HFFc6 (cell line): ENCODE measurements around the gene TMEM74B. TPM values are rescaled to one million over a fixed set of nuclear protein-coding genes. Genes with fewer than 3 reads are reported as not detected.

Experiments
- DNase-seq: peaks from one replicate; pipeline ENCODE4 v3.0.0-alpha.2; 2018
- H3K27ac Mint-ChIP-seq: 2 replicates; pipeline ENCODE4 v1.8.0; 2020; ENCODE audit warnings: mild to moderate bottlenecking, mixed read lengths
- H3K27me3 Mint-ChIP-seq: 2 replicates; pipeline ENCODE4 v1.8.0; 2021; ENCODE audit warnings: mild to moderate bottlenecking, moderate library complexity, mixed read lengths; ENCODE audit not compliant: insufficient read depth
- H3K36me3 Mint-ChIP-seq: 2 replicates; pipeline ENCODE4 v1.8.0; 2021; ENCODE audit warnings: low read depth, mixed read lengths
- H3K4me1 Mint-ChIP-seq: 2 replicates; pipeline ENCODE4 v1.8.0; 2020; ENCODE audit warnings: low read depth, mixed read lengths
- H3K4me3 Mint-ChIP-seq: 2 replicates; pipeline ENCODE4 v1.8.0; 2020; ENCODE audit warnings: mild to moderate bottlenecking, moderate library complexity, mixed read lengths
- H3K9me3 Mint-ChIP-seq: 2 replicates; pipeline ENCODE4 v1.8.0; 2020; ENCODE audit warnings: mild to moderate bottlenecking, mixed read lengths
- total RNA-seq, 6 experiments: library from RNA; stranded (reverse); fragmentation: NEBNext Ultra II Directional; extraction: Animal tissue kit (Norgen Biotek cat#: 25700); gene quantifications; 2 replicates in 1 of 6; 3 replicates in 5 of 6; pipeline ENCODE4 v1.2.3, GENCODE V29; 2021
- TF ChIP-seq, protein P1 (sequence below): fragments of 200-600 bp; sonication (generic); IDR thresholded peaks from 2 replicates; pipeline ENCODE4 v1.5.0; 2021; ENCODE audit warnings: antibody characterized with exemption, mild to moderate bottlenecking

TMEM74B gene
- total RNA-seq, 6 experiments from 2014 or later = not detected

DNA sequence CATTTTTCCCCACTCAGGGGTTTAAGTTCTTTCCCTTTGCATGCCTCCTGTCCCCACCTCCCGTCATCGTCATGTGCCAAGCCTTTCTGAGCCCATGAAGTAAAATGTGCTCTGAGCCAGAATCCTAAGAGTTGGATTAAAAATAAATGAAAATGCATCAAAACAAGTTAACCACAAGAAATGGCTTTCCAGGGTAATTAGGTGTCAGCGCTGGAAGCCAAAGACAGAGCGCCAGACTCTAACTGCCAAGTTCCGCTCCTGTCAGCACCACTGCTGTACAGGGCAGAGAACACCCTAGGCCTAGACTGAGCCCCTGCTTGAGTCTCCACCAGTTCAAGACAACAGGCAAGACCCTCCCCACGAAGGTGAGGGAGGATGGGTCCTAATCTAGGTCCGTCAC is 13.0 kb upstream of the TMEM74B start:
- H3K27ac Mint-ChIP-seq = no peak overlapping the region
- H3K9me3 Mint-ChIP-seq = no peaks in the 10 kb centered on the region
- DNase-seq = no peak
- H3K4me1 Mint-ChIP-seq = peaks cover 9% of the 10 kb centered on the region; the same call in 1 of the 2 replicates
- H3K27me3 Mint-ChIP-seq = peaks cover 17% of the 10 kb centered on the region
- H3K36me3 Mint-ChIP-seq = no peaks in the 10 kb centered on the region
- TF ChIP-seq, protein P1, sequence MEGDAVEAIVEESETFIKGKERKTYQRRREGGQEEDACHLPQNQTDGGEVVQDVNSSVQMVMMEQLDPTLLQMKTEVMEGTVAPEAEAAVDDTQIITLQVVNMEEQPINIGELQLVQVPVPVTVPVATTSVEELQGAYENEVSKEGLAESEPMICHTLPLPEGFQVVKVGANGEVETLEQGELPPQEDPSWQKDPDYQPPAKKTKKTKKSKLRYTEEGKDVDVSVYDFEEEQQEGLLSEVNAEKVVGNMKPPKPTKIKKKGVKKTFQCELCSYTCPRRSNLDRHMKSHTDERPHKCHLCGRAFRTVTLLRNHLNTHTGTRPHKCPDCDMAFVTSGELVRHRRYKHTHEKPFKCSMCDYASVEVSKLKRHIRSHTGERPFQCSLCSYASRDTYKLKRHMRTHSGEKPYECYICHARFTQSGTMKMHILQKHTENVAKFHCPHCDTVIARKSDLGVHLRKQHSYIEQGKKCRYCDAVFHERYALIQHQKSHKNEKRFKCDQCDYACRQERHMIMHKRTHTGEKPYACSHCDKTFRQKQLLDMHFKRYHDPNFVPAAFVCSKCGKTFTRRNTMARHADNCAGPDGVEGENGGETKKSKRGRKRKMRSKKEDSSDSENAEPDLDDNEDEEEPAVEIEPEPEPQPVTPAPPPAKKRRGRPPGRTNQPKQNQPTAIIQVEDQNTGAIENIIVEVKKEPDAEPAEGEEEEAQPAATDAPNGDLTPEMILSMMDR = no peak
- no peak overlapping the region for H3K4me3 Mint-ChIP-seq

DNA sequence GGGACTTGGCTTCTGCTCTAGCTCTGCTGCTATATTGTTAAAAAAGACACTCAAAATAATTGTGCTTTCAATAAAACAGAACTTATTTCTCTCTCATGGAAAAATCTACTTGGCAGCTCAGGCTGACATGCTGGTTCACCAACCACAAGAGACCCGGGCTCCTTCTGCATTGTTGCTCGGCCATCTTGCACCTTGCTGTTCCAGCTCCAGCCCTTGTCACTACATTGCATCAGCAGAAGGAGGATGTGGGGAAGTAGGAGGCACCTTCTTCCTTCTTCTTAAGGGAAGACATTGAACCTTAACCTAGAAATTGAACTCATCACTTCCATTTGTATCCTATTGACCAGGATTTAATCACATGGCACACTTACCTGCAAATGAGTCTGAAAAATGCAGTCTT is 11.9 kb upstream of the TMEM74B start:
- Mint-ChIP-seq H3K27ac (no peak overlapping the region), H3K9me3 (no peaks in the 10 kb centered on the region), H3K36me3 (no peaks in the 10 kb centered on the region)

DNA sequence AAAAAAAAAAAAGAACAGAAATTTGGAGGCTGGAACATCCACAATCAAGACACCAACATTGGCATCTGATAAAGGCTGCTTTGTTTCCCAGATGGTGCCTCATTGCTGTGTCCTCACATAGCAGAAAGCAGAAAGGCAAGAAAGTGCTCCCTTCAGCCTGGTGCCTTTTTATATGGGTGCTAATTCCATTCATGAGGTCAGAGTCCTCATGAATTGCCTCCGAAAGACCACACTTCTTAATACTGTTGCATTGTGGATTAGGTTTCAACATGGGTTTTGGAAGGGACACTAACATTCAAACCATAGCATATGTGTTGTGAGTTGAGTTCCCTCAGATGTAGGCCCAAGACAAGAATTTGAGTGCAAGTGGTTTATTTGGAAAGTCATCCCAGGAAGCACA is 10.4 kb upstream of the TMEM74B start:
- no peak overlapping the region for H3K4me3 Mint-ChIP-seq
- DNase-seq = no peak
- peaks cover 6% of the 10 kb centered on the region; the same call in 1 of the 2 replicates for H3K4me1 Mint-ChIP-seq
- no peaks in the 10 kb centered on the region for H3K9me3 Mint-ChIP-seq
- no peak overlapping the region for H3K27ac Mint-ChIP-seq
- H3K36me3 Mint-ChIP-seq = no peaks in the 10 kb centered on the region
- TF ChIP-seq, protein P1 = no peak
- peaks cover 26% of the 10 kb centered on the region for H3K27me3 Mint-ChIP-seq

More for the DNA sequence above, 11.9 kb upstream of the TMEM74B start:
- Mint-ChIP-seq H3K4me3 (no peak overlapping the region), H3K27me3 (peaks cover 22% of the 10 kb centered on the region), H3K4me1 (peaks cover 9% of the 10 kb centered on the region; the same call in 1 of the 2 replicates)
- no peak for DNase-seq
- TF ChIP-seq, protein P1 = no peak

DNA sequence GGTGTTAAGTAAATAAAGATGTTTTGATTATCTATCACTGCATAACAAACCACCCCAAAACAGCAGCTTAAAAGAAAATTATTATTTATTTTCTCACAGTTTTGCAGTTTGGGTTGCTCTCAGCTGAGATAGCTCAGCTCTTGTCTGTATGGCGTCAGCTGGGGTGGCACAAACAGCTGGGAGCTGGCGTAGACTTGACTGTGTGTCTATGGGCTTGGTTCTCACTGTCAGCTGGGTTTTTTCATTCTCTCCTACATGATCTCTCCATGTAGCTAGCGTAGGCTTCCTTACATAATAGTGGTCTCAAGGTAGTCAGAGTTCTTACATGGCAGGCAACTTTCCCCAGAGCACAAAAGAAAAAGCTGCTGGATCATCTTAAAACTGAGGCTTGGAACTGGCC is 6.5 kb upstream of the TMEM74B start:
- H3K27me3 Mint-ChIP-seq = peaks cover 28% of the 10 kb centered on the region

DNA sequence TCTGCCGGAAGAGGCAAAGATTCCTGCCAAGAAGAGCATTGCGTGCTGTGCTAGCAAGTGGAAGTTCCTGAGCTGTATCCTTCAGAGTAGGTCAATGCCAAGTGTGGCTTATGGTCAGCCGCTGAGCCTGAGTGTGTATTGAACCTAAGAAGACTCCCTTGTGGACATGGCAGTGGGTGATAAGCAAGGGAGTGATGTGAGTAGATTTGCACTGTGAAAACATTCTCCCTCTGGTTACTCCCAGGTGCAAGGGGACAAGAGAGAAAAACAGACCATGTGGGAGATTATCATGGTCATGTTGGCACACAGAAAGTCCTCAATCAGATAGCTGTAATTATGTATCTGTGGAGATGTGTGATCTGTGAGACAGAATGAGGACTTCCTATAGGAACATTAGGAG is 6.1 kb upstream of the TMEM74B start:
- H3K36me3 Mint-ChIP-seq = no peaks in the 10 kb centered on the region
- no peaks in the 10 kb centered on the region for H3K9me3 Mint-ChIP-seq
- TF ChIP-seq, protein P1 = no peak
- H3K4me3 Mint-ChIP-seq = no peak overlapping the region
- no peaks in the 10 kb centered on the region for H3K4me1 Mint-ChIP-seq
- H3K27ac Mint-ChIP-seq = no peak overlapping the region
- DNase-seq = no peak
- peaks cover 30% of the 10 kb centered on the region for H3K27me3 Mint-ChIP-seq

More for the DNA sequence above, 6.5 kb upstream of the TMEM74B start:
- Mint-ChIP-seq H3K4me1 (no peaks in the 10 kb centered on the region), H3K4me3 (no peak overlapping the region), H3K27ac (no peak overlapping the region), H3K9me3 (no peaks in the 10 kb centered on the region), H3K36me3 (no peaks in the 10 kb centered on the region)
- TF ChIP-seq, protein P1 = no peak
- no peak for DNase-seq

DNA sequence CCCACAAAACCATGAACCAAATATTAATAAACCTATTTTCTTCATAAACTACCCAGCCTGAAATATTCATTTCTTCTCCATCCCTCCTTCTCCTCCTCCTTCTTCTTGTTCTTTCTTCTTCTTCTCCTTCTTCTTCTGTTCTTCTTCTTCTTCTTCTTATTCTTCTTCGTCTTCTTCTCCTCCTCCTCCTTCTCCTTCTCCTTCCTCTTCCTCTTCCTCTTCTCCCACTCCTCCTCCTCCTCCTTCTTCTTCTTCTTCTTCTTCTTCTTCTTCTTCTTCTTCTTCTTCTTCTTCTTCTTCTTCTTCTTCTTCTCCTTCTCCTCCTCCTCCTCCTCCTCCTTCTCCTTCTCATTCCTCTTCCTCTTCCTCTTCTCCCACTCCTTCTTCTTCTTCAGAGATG is 5.0 kb upstream of the TMEM74B start:
- TF ChIP-seq, protein P1 = no peak
- Mint-ChIP-seq H3K27me3 (peaks cover 27% of the 10 kb centered on the region), H3K4me1 (no peaks in the 10 kb centered on the region), H3K9me3 (no peaks in the 10 kb centered on the region), H3K4me3 (no peak overlapping the region), H3K36me3 (no peaks in the 10 kb centered on the region), H3K27ac (no peak overlapping the region)
- DNase-seq = no peak
